Thyroid gland (tissue), 4 donors: ENCODE data around the gene DCAF11. TPM values are rescaled to one million over a fixed set of nuclear protein-coding genes. Genes with fewer than 3 reads are reported as not detected.

ENCODE experiments used
- DNase-seq, 2 donors: peaks; one replicate each; pipeline ENCODE4 v3.0.0-alpha.2; 2019
- H3K27ac ChIP-seq, 3 donors: fragments of 200-600 bp; sonication (generic); 1 replicate in 2 of 3; 2 replicates in 1 of 3; pipeline ENCODE4 v1.5.1; 2016 to 2019; ENCODE audit warnings: mild to moderate bottlenecking in 1 of 3, moderate library complexity in 1 of 3
- H3K27me3 ChIP-seq: fragments of 200-600 bp; sonication (generic); one replicate; pipeline ENCODE4 v1.5.1; 2019
- H3K36me3 ChIP-seq, 2 donors: fragments of 200-600 bp; sonication (generic); one replicate each; pipeline ENCODE4 v1.5.1; 2016 to 2019
- H3K4me1 ChIP-seq, 2 donors: fragments of 200-600 bp; sonication (generic); one replicate each; pipeline ENCODE4 v1.5.1; 2017 to 2019
- H3K4me3 ChIP-seq, 3 donors: fragments of 200-600 bp; sonication (generic); replicated peaks in 1 of 3; 1 replicate in 2 of 3; 2 replicates in 1 of 3; pipeline ENCODE4 v1.5.1; 2016; ENCODE audit warnings: mild to moderate bottlenecking in 1 of 3
- H3K9me3 ChIP-seq: fragments of 200-600 bp; sonication (generic); one replicate; pipeline ENCODE4 v1.5.1; 2017
- POLR2A ChIP-seq, 2 donors: fragments of 450-650 bp; IDR thresholded peaks; one replicate each; pipeline ENCODE4 v1.6.1; 2017; ENCODE audit warnings: antibody characterized with exemption in 2 of 2, mild to moderate bottlenecking in 2 of 2, moderate library complexity in 1 of 2
- WGBS, 2 donors: methylation state at CpG; one replicate each; pipeline ENCODE4 v1.1.5; 2017; 5-methylcytosine and 5-hydroxymethylcytosine counted together
- intact Hi-C: fragments of 100-400 bp; cut with DNase I; formaldehyde crosslinking; loops from one replicate; pipeline ENCODE4 v1.15.1; 2023
- total RNA-seq, 4 donors: library from RNA; depleted of rRNA; stranded (reverse); fragments of >200 nt; gene quantifications; one replicate each; pipeline ENCODE4 v1.2.3, GENCODE V29; 2016
- TF ChIP-seq, protein P1 (sequence below), 6 experiments: fragments of 200-600 bp in 3 of 6; fragments of 450-650 bp in 3 of 6; sonication (generic) in 3 of 6; IDR thresholded peaks; one replicate each; pipeline ENCODE4 v1.5.1; 2016 to 2019; ENCODE audit warnings: antibody characterized with exemption in 6 of 6, mild to moderate bottlenecking in 2 of 6, inconsistent platforms in 1 of 6, moderate library complexity in 1 of 6

The DCAF11 gene
- total RNA-seq, 4 donors from 2014 or later: 90.6 to 155 (median 132) TPM

DNA sequence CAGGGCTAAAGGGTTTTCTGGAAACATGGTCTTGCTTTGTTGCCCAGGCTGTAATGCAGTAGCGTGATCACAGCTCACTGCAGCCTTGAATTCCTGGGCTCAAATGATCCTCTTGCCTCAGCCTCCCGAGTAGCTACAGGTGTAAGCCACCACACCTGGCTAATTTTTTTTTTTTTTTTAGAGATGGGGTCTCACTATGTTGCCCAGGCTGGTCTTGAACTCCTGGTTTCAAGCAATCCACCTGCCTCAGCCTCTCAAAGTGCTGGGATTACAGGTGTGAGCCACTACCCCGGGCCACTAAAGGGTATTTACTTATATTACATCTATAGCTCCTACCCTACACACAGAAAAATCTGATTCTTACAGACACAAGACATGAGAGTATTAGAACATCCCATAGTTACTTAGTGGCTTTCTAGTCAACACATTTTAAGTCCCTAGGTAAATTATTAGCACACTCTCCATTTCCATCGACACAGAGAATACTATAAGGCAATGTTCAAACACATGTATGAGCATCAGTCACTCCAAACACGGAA, 6.2 kb upstream of the DCAF11 start:
- Histone ChIP-seq H3K4me3 (no peak overlapping the region), H3K36me3 (no peaks in the 10 kb centered on the region), H3K27me3 (no peaks in the 10 kb centered on the region), H3K9me3 (no peaks in the 10 kb centered on the region), H3K27ac (peak overlapping the region; percentile 29 to 62 (median 50)), H3K4me1 (peaks cover 15 to 28% of the 10 kb centered on the region in 2 donors)
- TF ChIP-seq POLR2A (IDR thresholded peaks at IDR 0.05): no peak
- TF ChIP-seq, protein P1, sequence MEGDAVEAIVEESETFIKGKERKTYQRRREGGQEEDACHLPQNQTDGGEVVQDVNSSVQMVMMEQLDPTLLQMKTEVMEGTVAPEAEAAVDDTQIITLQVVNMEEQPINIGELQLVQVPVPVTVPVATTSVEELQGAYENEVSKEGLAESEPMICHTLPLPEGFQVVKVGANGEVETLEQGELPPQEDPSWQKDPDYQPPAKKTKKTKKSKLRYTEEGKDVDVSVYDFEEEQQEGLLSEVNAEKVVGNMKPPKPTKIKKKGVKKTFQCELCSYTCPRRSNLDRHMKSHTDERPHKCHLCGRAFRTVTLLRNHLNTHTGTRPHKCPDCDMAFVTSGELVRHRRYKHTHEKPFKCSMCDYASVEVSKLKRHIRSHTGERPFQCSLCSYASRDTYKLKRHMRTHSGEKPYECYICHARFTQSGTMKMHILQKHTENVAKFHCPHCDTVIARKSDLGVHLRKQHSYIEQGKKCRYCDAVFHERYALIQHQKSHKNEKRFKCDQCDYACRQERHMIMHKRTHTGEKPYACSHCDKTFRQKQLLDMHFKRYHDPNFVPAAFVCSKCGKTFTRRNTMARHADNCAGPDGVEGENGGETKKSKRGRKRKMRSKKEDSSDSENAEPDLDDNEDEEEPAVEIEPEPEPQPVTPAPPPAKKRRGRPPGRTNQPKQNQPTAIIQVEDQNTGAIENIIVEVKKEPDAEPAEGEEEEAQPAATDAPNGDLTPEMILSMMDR (IDR thresholded peaks at IDR 0.05): no peak
- intact Hi-C loops: loop anchor here (5.0 kb wide), 1 partner anchor 51 kb away; no protein-coding TSS in a partner anchor
- DNase-seq: no peak
- 39 to 48% methylated on average over 5 of the region's 5 CpGs for WGBS, 2 donors

DNA sequence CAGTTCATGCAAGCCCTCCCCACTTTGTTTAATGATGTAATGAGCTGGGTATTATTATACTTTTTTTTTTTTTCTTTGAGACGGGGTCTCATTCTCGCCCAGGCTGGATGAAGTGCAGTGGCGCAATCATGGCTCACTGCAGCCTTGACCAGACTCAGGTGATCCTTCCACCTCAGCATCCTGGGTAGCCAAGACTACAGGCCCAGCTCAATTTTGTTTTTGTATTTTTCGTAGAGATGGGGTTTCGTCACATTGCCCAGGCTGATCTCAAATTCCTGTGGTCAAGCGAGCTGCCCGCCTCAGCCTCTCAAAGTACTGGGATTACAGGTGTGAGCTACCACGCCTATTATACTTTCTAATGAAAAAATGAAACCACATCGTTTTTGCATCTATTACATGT, 4.5 kb upstream of the DCAF11 start:
- 88 to 89% methylated on average over 9 of the region's 9 CpGs for WGBS, 2 donors
- no peak overlapping the region for H3K4me3 ChIP-seq
- H3K36me3 ChIP-seq: no peaks in the 10 kb centered on the region
- no peak for DNase-seq
- TF ChIP-seq, protein P1 (IDR thresholded peaks at IDR 0.05): no peak
- TF ChIP-seq POLR2A (IDR thresholded peaks at IDR 0.05): no peak
- H3K9me3 ChIP-seq: no peaks in the 10 kb centered on the region
- H3K4me1 ChIP-seq: peaks cover 15 to 28% of the 10 kb centered on the region in 2 donors
- H3K27me3 ChIP-seq: no peaks in the 10 kb centered on the region
- intact Hi-C loops: no loop called here
- H3K27ac ChIP-seq: no peak overlapping the region

- intact Hi-C loops: no loop called here
These were observed 4.1 kb upstream of the DCAF11 start for GRCh38 chr14:24110523-24110922.

GRCh38 chr14:24113379-24113800, 1.2 kb upstream of the DCAF11 start:
- H3K27ac ChIP-seq: peak overlapping the region; percentile 98 to 100 (median 99)
- no peak for TF ChIP-seq POLR2A (IDR thresholded peaks at IDR 0.05)
- no peaks in the 10 kb centered on the region for H3K27me3 ChIP-seq
- DNase-seq: no peak
- peak overlapping the region; percentile 63 to 97 (median 90) for H3K4me3 ChIP-seq
- peaks cover 5 to 11% of the 10 kb centered on the region in 2 donors for H3K36me3 ChIP-seq
- H3K9me3 ChIP-seq: no peaks in the 10 kb centered on the region
- intact Hi-C loops: no loop called here
- WGBS, 2 donors: 20 to 26% methylated on average over 13 of the region's 15 CpGs
- H3K4me1 ChIP-seq: peaks cover 14 to 16% of the 10 kb centered on the region in 2 donors

More at GRCh38 chr14:24110523-24110922, 4.1 kb upstream of the DCAF11 start:
- H3K36me3 ChIP-seq: no peaks in the 10 kb centered on the region
- 30 to 76% methylated on average over 1 of the region's 1 CpG for WGBS, 2 donors
- DNase-seq: no peak
- H3K4me3 ChIP-seq: no peak overlapping the region
- no peak overlapping the region for H3K27ac ChIP-seq
- no peak for TF ChIP-seq POLR2A (IDR thresholded peaks at IDR 0.05)
- TF ChIP-seq, protein P1 (IDR thresholded peaks at IDR 0.05): no peak
- H3K4me1 ChIP-seq: peaks cover 16 to 26% of the 10 kb centered on the region in 2 donors
- no peaks in the 10 kb centered on the region for H3K9me3 ChIP-seq
- no peaks in the 10 kb centered on the region for H3K27me3 ChIP-seq

GRCh38 chr14:24113801-24114531, 611 bp upstream of the DCAF11 start:
- WGBS, 2 donors: 0 to 1% methylated on average over 32 to 42 of the region's 42 CpGs
- intact Hi-C loops: no loop called here
- peak overlapping the region; percentile 98 to 100 (median 99) for H3K27ac ChIP-seq
- H3K9me3 ChIP-seq: no peaks in the 10 kb centered on the region
- peak overlapping the region; percentile 63 to 97 (median 90) for H3K4me3 ChIP-seq
- DNase-seq: peak; percentile 85 to 90
- H3K4me1 ChIP-seq: peaks cover 13 to 14% of the 10 kb centered on the region in 2 donors
- peaks cover 10 to 17% of the 10 kb centered on the region in 2 donors for H3K36me3 ChIP-seq
- TF ChIP-seq POLR2A (IDR thresholded peaks at IDR 0.05): peak; percentile 25 to 80
- TF ChIP-seq, protein P1 (IDR thresholded peaks at IDR 0.05): peak in 1 of 6 experiments; percentile 7
- H3K27me3 ChIP-seq: no peaks in the 10 kb centered on the region
